Right lobe of liver (tissue), 6 donors: ENCODE measurements around the gene TLN1. TPM values are rescaled to one million over a fixed set of nuclear protein-coding genes. Genes with fewer than 3 reads are reported as not detected.

ENCODE experiments used
- ATAC-seq, 4 donors: fragments of 200-7000 bp; cut with Tn5 transposase; one replicate each; pipeline ENCODE4 v1.9.1; 2020; ENCODE audit warnings: mild to moderate bottlenecking in 4 of 4, moderate library complexity in 4 of 4
- DNase-seq, 3 donors: peaks; one replicate each; pipeline ENCODE4 v3.0.0-alpha.2; 2020
- H3K27ac ChIP-seq, 3 donors: fragments of 200-600 bp; one replicate each; pipeline ENCODE4 v1.8.0; 2022
- H3K27me3 ChIP-seq, 2 donors: fragments of 200-600 bp; one replicate each; pipeline ENCODE4 v1.8.0; 2022
- H3K36me3 ChIP-seq, 4 donors: fragments of 200-600 bp; sonication (generic) in 1 of 4; one replicate each; pipeline versions ENCODE4 v1.5.1 to v1.8.0; 2017 to 2022; ENCODE audit warnings: control low read depth in 1 of 4
- H3K4me1 ChIP-seq, 4 donors: fragments of 200-600 bp; sonication (generic) in 1 of 4; one replicate each; pipeline versions ENCODE4 v1.5.1 to v1.8.0; 2017 to 2022; ENCODE audit warnings: control low read depth in 1 of 4
- H3K4me3 ChIP-seq, 3 donors: fragments of 200-600 bp; one replicate each; pipeline ENCODE4 v1.8.0; 2022
- H3K9me3 ChIP-seq, 4 donors: fragments of 200-600 bp; sonication (generic) in 1 of 4; one replicate each; pipeline versions ENCODE4 v1.5.1 to v1.8.0; 2017 to 2022; ENCODE audit warnings: control low read depth in 1 of 4
- CTCF ChIP-seq, 4 donors: fragments of 200-600 bp in 3 of 4; fragments of 450-650 bp in 1 of 4; IDR thresholded peaks; one replicate each; pipeline versions ENCODE4 v1.5.1 to v1.8.0; 2016 to 2022; ENCODE audit warnings: antibody characterized with exemption in 4 of 4, mild to moderate bottlenecking in 2 of 4
- POLR2A ChIP-seq: fragments of 450-650 bp; IDR thresholded peaks from one replicate; pipeline ENCODE4 v1.6.1; 2017; ENCODE audit warnings: antibody characterized with exemption, mild to moderate bottlenecking
- WGBS: methylation state at CpG from one replicate; pipeline ENCODE4 v1.1.6; 2018; ENCODE audit warnings: low coverage, low lambda C conversion rate; ENCODE audit not compliant: insufficient coverage; ENCODE audit errors: missing lambda C conversion rate; 5-methylcytosine and 5-hydroxymethylcytosine counted together
- intact Hi-C, 2 donors: fragments of 100-400 bp; cut with DNase I; formaldehyde crosslinking; loops; one replicate each; pipeline versions ENCODE4 v1.11.2 to v1.14.1; 2022
- total RNA-seq, 6 experiments: library from RNA; depleted of rRNA in 2 of 6; stranded (reverse); fragments of >200 nt in 2 of 6; fragmentation: NEBNext Ultra II Directional in 3 of 6; extraction: Animal tissue kit (Norgen Biotek cat#: 25700) in 3 of 6; gene quantifications; one replicate each; pipeline versions ENCODE4 v1.1.0 to v1.2.4, GENCODE V29; 2016 to 2023
- donor health status: DM: no; HTN: yes; CAD: no.
- donor health status: DM: no; HTN: no; CAD: no.
- donor health status: DM: no; HTN: no; CAD: no.
- donor health status: DM: no; HTN: yes; CAD: no.
- donor health status: DM: no; HTN: yes; CAD: no.

TLN1 gene
- total RNA-seq, 6 experiments from 2014 or later, result 103 to 168 (median 128) TPM

DNA sequence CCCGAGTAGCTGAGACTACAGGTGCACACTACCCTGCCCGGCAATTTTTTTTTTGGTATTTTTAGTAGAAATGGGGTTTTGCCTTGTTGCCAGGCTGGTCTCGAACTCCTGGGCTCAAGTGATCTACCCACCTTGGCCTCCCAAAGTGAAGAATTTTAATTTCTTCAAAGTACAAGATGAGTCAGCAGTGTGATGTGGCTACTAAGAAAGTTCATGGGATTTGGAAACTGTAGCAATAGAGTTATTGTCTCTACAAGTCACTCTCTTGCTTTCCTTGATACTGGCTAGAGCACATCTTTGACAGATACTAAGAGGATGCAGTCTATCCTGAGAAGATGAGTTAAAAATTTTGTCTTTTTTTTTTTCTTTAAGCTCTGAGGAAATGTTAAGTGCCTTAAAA lies 2.1 kb upstream of the TLN1 start:
- H3K4me1 ChIP-seq, result peaks cover 0 to 37% (median 13%) of the 10 kb centered on the region in 4 donors
- no peak overlapping the region for H3K4me3 ChIP-seq
- no peak overlapping the region for H3K27ac ChIP-seq
- DNase-seq (no peak), ATAC-seq (no peak)
- H3K27me3 ChIP-seq, result no peaks in the 10 kb centered on the region
- WGBS, result 86% methylated on average over 1 of the region's 3 CpGs
- TF ChIP-seq CTCF (IDR thresholded peaks at IDR 0.05) (no peak), POLR2A (no peak)
- H3K36me3 ChIP-seq, result peaks cover 0 to 44% (median 25%) of the 10 kb centered on the region in 4 donors
- intact Hi-C loops, result no loop called here
- H3K9me3 ChIP-seq, result no peaks in the 10 kb centered on the region

DNA sequence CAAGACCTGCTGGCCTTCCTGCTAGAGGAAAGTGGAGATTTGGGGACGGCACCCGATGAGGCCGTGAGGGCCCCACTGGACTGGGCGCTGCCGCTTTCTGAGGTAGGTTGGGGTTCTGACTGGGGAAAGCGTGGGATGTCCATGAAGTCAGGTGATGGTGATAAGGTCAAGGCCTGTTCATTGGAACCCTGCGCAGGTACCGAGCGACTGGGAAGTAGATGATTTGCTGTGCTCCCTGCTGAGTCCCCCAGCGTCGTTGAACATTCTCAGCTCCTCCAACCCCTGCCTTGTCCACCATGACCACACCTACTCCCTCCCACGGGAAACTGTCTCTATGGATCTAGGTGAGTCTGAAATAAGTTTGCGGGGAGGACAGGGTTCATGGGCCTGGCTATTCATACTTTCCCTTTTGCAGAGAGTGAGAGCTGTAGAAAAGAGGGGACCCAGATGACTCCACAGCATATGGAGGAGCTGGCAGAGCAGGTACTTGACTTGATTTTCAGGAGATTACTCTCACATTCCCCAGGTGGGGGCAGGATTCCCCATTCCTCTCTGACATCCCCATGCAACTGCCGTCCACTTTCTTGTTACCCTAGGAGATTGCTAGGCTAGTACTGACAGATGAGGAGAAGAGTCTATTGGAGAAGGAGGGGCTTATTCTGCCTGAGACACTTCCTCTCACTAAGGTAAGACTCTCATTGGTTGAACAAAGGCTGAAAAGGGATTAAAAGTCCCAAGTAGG lies 976 bp upstream of the TLN1 start:
- H3K27me3 ChIP-seq, result no peaks in the 10 kb centered on the region
- peak overlapping the region; percentile 97 to 100 (median 98) for H3K27ac ChIP-seq
- WGBS, result 3% methylated on average over 11 of the region's 14 CpGs
- H3K4me3 ChIP-seq, result peak overlapping the region; percentile 70 to 85 (median 71)
- intact Hi-C loops, result no loop called here
- TF ChIP-seq CTCF (IDR thresholded peaks at IDR 0.05) (no peak), POLR2A (no peak)
- H3K9me3 ChIP-seq, result no peaks in the 10 kb centered on the region
- peaks cover 0 to 32% (median 16%) of the 10 kb centered on the region in 4 donors for H3K36me3 ChIP-seq
- peaks cover 0 to 48% (median 19%) of the 10 kb centered on the region in 4 donors for H3K4me1 ChIP-seq
- DNase-seq (no peak), ATAC-seq (peak in 3 of 4 donors; percentile 0 to 3 (median 2))

- H3K4me3 ChIP-seq, result peak overlapping the region; percentile 70 to 85 (median 71)
- intact Hi-C loops, result no loop called here
- peaks cover 0 to 61% (median 23%) of the 10 kb centered on the region in 4 donors for H3K4me1 ChIP-seq
- peak overlapping the region; percentile 97 to 100 (median 98) for H3K27ac ChIP-seq
- TF ChIP-seq POLR2A, result no peak
- no peak for TF ChIP-seq CTCF (IDR thresholded peaks at IDR 0.05)
- H3K36me3 ChIP-seq, result peaks cover 0 to 19% (median 12%) of the 10 kb centered on the region in 4 donors
- no peaks in the 10 kb centered on the region for H3K9me3 ChIP-seq
- H3K27me3 ChIP-seq, result no peaks in the 10 kb centered on the region
- DNase-seq (no peak), ATAC-seq (peak in 3 of 4 donors; percentile 7 to 20 (median 15))
- 0% methylated on average over 17 of the region's 47 CpGs for WGBS
These were observed 395 bp downstream of the TLN1 start for GRCh38 chr9:35731415-35732184.

GRCh38 chr9:35730486-35730854 lies 1.5 kb downstream of the TLN1 start:
- intact Hi-C loops, result no loop called here
- TF ChIP-seq POLR2A, result no peak
- TF ChIP-seq CTCF (IDR thresholded peaks at IDR 0.05), result no peak
- no peak for ATAC-seq
- 81% methylated on average over 2 of the region's 2 CpGs for WGBS
- Histone ChIP-seq H3K4me3 (peak overlapping the region; percentile 70 to 85 (median 71)), H3K9me3 (no peaks in the 10 kb centered on the region), H3K27ac (peak overlapping the region; percentile 97 to 100 (median 98)), H3K4me1 (peaks cover 0 to 65% (median 23%) of the 10 kb centered on the region in 4 donors), H3K27me3 (no peaks in the 10 kb centered on the region), H3K36me3 (peaks cover 0 to 15% (median 13%) of the 10 kb centered on the region in 4 donors)
- no peak for DNase-seq
